WI38 (cell line): ENCODE measurements around the gene IFNG-AS1.

Source experiments
- H3K4me3 ChIP-seq: 2 replicates; pipeline ENCODE4 v1.5.1; 2011; ENCODE audit warnings: low read depth, mild to moderate bottlenecking, control low read depth, low read length
- CTCF ChIP-seq: IDR thresholded peaks from 2 replicates; pipeline ENCODE4 v1.5.1; 2012; ENCODE audit warnings: low read depth, mild to moderate bottlenecking, control low read depth, low read length

The IFNG-AS1 gene

GRCh38 chr12:68007033-68007432 is 17.8 kb downstream of the IFNG-AS1 start:
- no peak overlapping the region for H3K4me3 ChIP-seq

DNA sequence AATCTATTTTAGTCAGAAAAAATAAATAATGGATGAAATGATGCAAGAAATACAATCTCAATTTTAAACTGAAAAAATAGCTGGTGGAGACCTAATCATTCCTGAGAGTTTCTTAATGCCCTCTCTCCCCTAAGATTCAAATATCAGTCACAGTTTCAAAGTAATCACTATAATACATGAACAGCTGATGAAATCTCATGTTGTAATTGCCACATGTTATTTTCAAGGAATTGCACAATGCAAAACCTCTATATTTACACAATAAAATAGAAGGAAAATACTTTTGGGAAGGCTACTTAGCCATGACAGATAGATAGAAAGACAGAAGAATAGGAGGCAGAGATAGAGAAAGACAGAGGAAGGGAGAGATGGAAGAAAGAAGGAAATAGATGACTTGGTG is 18.2 kb downstream of the IFNG-AS1 start:
- no peak for TF ChIP-seq CTCF

More at GRCh38 chr12:68007033-68007432, 17.8 kb downstream of the IFNG-AS1 start:
- no peak for TF ChIP-seq CTCF

GRCh38 chr12:68011206-68011881 is 22.1 kb downstream of the IFNG-AS1 start:
- no peak overlapping the region for H3K4me3 ChIP-seq
- no peak for TF ChIP-seq CTCF

More for the DNA sequence above, 18.2 kb downstream of the IFNG-AS1 start:
- no peak overlapping the region for H3K4me3 ChIP-seq

GRCh38 chr12:68011882-68012207 is 22.6 kb downstream of the IFNG-AS1 start:
- TF ChIP-seq CTCF: no peak

GRCh38 chr12:68012712-68013111 is 23.5 kb downstream of the IFNG-AS1 start:
- TF ChIP-seq CTCF: no peak
- H3K4me3 ChIP-seq: no peak overlapping the region

More at GRCh38 chr12:68011882-68012207, 22.6 kb downstream of the IFNG-AS1 start:
- no peak overlapping the region for H3K4me3 ChIP-seq

GRCh38 chr12:68013181-68013580 is 23.9 kb downstream of the IFNG-AS1 start:
- no peak for TF ChIP-seq CTCF
- no peak overlapping the region for H3K4me3 ChIP-seq

DNA sequence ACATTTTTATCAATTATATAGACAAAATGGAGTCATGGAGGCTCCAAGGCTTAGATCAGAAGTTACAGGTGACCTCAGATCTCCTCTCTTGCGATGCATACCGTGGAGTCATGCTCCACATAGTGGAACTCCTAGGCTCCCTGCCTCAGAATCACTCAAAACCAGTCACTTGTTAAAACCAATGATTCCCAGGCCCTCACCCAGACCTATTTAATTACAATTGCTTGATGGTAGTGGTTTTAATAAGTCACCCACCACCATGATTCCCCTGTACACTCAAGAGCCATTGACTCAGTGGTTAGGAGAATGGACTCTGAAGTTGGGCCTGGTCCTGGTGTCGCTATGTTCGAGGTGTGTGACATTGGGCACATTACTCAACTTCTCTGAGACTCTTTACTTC is 26.9 kb downstream of the IFNG-AS1 start:
- no peak for TF ChIP-seq CTCF
- H3K4me3 ChIP-seq: no peak overlapping the region
